GM12874 (cell line): Measurements from ENCODE around the gene CTXN1.

Source experiments
- CTCF ChIP-seq: IDR thresholded peaks from 2 replicates; pipeline ENCODE4 v1.5.1; 2011; ENCODE audit warnings: low read depth, mild to moderate bottlenecking, control low read depth, low read length, moderate library complexity; ENCODE audit not compliant: insufficient read depth

Gene CTXN1

GRCh38 chr19:7968796-7969554 is 43.0 kb upstream of the CTXN1 start:
- no peak for TF ChIP-seq CTCF

- TF ChIP-seq CTCF, result no peak
These were observed 42.3 kb upstream of the CTXN1 start for GRCh38 chr19:7968008-7968795.

DNA sequence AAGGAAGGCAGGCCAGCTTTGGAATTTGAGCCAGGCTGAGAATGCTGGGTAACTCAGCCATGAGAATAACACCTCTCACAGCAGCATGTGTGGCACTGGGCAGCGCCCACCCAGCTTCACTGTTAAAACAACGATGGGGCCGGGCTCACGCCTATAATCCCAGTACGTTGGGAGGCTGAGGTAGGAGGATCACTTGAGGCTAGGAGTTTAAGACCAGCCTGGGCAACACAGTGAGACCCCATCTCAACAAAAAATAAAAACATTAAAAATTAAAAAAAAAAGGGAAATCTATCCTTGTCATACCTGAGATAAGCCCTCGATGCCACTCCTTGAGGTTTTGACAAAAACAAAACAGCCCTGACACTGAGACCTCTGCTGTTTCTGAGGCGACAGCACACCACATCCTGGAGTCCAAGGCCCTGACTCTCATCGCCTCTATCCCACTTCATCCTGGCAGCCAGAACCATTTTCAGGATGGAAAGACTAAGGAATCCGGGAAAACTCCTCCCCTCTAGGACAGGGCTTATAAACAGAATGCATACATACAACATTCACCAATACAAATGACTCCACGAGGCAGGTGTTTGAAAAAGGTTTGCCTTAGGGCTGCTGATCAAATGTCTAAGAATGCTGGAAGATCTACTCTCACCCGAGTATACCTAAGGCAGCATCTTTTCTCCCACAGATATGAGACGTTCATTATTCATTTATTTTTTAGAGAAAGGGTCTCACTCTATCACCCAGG is 40.2 kb upstream of the CTXN1 start:
- TF ChIP-seq CTCF, result no peak

DNA sequence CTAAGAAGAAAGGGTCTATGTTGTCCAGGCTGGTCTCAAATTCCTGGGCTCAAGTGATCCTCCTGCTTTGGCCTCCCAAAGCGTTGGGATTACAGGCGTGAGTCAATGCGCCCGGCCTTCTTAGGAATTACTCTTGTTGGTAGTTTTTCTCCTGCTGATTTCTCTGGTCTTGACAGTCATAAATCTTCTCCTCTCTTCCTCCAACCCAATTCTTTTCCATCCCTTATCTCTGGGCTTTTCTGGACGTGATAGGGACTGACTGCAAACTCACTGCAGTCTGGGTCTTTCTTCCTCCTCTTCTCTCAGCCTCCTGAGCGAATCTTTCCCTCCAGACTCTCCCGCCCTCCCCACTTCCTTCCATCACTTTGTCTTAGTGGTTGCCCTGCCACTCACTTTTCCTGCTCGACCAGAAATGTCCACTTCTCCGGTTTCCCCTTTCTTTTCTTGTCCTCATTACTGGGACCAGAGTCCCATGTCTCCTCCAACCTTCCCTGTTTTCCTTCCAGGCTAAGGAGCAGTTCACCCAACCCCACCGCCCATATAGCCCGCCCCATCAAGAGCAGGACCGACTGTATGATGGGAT is 39.4 kb upstream of the CTXN1 start:
- TF ChIP-seq CTCF, result no peak

DNA sequence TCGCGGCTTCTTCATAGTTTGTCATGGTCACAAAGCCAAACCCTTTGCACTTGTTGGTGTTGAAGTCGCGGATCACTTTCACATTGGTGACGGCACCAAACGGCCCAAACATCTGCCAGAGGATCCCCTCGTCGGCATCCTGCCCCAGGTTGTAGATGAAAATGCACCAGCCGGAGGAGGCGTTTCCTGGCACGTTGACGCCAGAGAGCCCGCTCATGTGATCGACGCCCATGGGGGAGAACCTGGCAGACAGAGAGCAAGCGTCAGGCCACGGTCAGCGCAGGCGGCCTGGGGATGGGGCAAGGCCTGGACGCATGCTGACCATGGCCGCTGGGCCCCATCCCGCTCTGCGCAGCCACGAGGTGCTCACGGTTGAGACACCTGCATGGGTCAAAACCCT is 37.6 kb upstream of the CTXN1 start:
- TF ChIP-seq CTCF, result no peak

- no peak for TF ChIP-seq CTCF
These were observed 36.8 kb upstream of the CTXN1 start for GRCh38 chr19:7962644-7963268.
